ENCODE data around the gene FOXR1. TPM values are rescaled to one million over a fixed set of nuclear protein-coding genes. Genes with fewer than 3 reads are reported as not detected.

The FOXR1 gene
- not detected for total RNA-seq

GRCh38 chr11:118971646-118972045 lies at the start of gene FOXR1:
TSS of gene FOXR1 (plus strand) at chr11:118971761. CDS start at chr11:118971932, 171 bp downstream.

GRCh38 chr11:118956094-118956846 lies 15.3 kb upstream of the FOXR1 start, which contains the start of gene UPK2:
TSS of gene UPK2 (plus strand) at chr11:118956298. CDS start at chr11:118956351, 53 bp downstream.

GRCh38 chr11:118997627-118998387 lies 26.2 kb downstream of the FOXR1 start, which contains the start of gene CENATAC:
TSS of gene CENATAC (plus strand) at chr11:118998138. CDS start at chr11:118998198, 60 bp downstream.

GRCh38 chr11:119018074-119018938 lies 46.7 kb downstream of the FOXR1 start, which contains the start of the genes RPS25 and TRAPPC4:
TSS of gene RPS25 (minus strand) at chr11:119018343. CDS start at chr11:119018284, 59 bp downstream.
TSS of gene TRAPPC4 (plus strand) at chr11:119018766. CDS start at chr11:119018796, 30 bp downstream.

GRCh38 chr11:119030329-119031047 lies 58.9 kb downstream of the FOXR1 start, which contains the start of gene SLC37A4:
TSS of gene SLC37A4 (minus strand) at chr11:119030877.

Small RNA genes within 50 kb of the gene (microRNA-seq; reads per million reads assigned to microRNA genes)
- not detected for gene MIR3656 (ENCODE audit: borderline microRNAs expressed, borderline replicate concordance)

Other genes with a start within 250 kb of the FOXR1 start
- gene DDX6, start 180.6 kb upstream of the FOXR1 start, total RNA-seq: 100 to 1,000 TPM; 172 to 174 TPM
- under 1 TPM; 0.17 to 0.20 TPM for gene CXCR5, start 87.9 kb upstream of the FOXR1 start, total RNA-seq
- gene BCL9L, start 45.8 kb upstream of the FOXR1 start, total RNA-seq: 10 to 100 TPM; 96.7 to 99.1 TPM
- gene UPK2, start 15.5 kb upstream of the FOXR1 start, total RNA-seq: not detected
- 10 to 100 TPM; 41.0 to 47.5 TPM for gene CENATAC, start 26.4 kb downstream of the FOXR1 start, total RNA-seq
- 1,000 to 10,000 TPM; 1,829 to 1,882 TPM for gene RPS25, start 46.6 kb downstream of the FOXR1 start, total RNA-seq
- gene TRAPPC4, start 47.0 kb downstream of the FOXR1 start, total RNA-seq: 10 to 100 TPM; 49.5 to 54.4 TPM
- 10 to 100 TPM; 20.0 to 20.4 TPM for gene SLC37A4, start 59.1 kb downstream of the FOXR1 start, total RNA-seq
- 100 to 1,000 TPM; 111 to 123 TPM for gene HYOU1, start 85.4 kb downstream of the FOXR1 start, total RNA-seq
- 10 to 100 TPM; 34.2 to 36.2 TPM for gene VPS11, start 96.1 kb downstream of the FOXR1 start, total RNA-seq
- 10 to 100 TPM; 16.4 to 16.7 TPM for gene HMBS, start 113.1 kb downstream of the FOXR1 start, total RNA-seq
- gene DPAGT1, start 130.1 kb downstream of the FOXR1 start, total RNA-seq: 10 to 100 TPM; 46.7 to 49.2 TPM
- 10 to 100 TPM; 28.3 to 28.4 TPM for gene C2CD2L, start 135.6 kb downstream of the FOXR1 start, total RNA-seq
- 10 to 100 TPM; 47.6 to 48.7 TPM for gene HINFP, start 149.8 kb downstream of the FOXR1 start, total RNA-seq
- gene ABCG4, start 177.3 kb downstream of the FOXR1 start, total RNA-seq: not detected
- gene NLRX1, start 197.0 kb downstream of the FOXR1 start, total RNA-seq: 10 to 100 TPM; 24.2 to 24.3 TPM
- under 1 TPM; 0.51 to 0.81 TPM for gene NHERF4, start 213.7 kb downstream of the FOXR1 start, total RNA-seq
- 10 to 100 TPM; 41.3 to 47.0 TPM for gene CBL, start 234.6 kb downstream of the FOXR1 start, total RNA-seq